Activated T-helper 9 cell treated with anti-CD3 and anti-CD28 coated beads, Interleukin-2, amount 50 U/mL, for 16 hours (primary cell): ENCODE measurements around the gene CHTF8.
A peak's percentile ranks its signal among the peaks of the same experiment; 100 is the strongest.
"Not testable (repeated sequence)": the region's sequence is repeated elsewhere in the genome, so short reads cannot be mapped to it uniquely, and the experiment has no call there.

Experiments
- DNase-seq: peaks from one replicate; pipeline ENCODE4 v3.0.0-alpha.2; 2020; ENCODE audit warnings: low read depth

Gene CHTF8, protein sequence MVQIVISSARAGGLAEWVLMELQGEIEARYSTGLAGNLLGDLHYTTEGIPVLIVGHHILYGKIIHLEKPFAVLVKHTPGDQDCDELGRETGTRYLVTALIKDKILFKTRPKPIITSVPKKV

DNA sequence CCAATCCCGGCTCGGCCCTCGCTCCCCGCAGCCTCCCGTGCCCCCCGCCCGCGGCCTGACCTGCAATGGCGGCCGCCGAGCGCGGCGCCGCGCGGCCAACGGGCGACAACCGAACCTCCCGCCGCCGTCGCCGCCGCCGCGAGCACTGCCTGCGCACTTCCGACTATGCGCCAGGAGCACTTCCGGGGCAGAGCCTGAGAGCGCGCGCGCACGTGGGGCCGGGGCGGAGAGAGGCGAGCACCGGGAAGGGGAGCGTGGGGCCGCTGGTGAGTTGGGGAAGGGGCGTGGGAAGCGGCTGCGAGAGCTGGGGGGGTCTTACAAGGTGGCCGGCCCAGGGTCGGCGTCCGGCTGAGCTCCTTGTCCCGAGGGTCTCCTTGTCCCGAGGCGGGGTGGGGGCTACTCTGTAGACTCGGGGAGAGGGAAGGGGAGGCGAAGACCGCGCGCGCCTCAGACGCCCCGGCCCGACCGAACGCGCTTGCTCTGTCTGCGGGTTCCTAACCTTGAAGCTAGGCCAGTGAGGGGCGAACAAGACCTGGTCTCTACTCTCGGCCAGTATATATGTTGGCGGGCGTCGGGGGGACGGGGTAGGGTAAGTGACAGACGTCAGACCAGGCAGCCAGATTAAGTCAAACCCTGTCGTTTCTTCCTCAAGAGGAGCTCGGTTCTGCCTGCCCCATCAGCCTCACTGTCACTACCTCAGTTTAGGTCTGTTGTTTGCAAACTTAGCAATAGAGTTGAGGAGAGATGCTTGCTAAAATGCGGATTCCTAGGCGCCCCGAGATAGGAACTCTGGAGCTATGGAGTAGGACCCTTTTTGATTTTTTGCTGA, at the start of gene CHTF8, which contains the start of gene UTP4:
TSS of gene CHTF8 (minus strand) at position 165 of the 829 bp plus-strand sequence. CDS start 11,130 bp downstream, outside the sequence.
TSS of gene UTP4 (plus strand) at position 226 of the 829 bp plus-strand sequence. CDS start 811 bp downstream, outside the sequence.
- DNase-seq = peak; percentile 85

DNA sequence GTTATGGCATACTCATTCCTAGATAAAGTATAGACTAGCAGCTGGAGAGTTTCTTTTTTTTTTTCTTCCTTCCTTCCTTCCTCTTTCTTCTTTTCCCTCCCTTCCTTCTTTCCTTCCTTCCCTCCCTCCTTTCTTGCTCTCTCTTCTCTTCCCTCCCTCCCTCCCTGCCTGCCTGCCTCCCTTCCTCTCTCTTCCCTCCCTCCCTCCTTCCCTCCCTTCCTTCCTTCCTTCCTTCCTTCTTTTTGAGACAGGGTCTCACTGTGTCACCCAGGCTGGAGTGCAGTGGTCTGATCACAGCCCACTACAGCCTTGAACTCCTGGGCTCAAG, 47.6 kb upstream of the CHTF8 start:
- DNase-seq = no peak

DNA sequence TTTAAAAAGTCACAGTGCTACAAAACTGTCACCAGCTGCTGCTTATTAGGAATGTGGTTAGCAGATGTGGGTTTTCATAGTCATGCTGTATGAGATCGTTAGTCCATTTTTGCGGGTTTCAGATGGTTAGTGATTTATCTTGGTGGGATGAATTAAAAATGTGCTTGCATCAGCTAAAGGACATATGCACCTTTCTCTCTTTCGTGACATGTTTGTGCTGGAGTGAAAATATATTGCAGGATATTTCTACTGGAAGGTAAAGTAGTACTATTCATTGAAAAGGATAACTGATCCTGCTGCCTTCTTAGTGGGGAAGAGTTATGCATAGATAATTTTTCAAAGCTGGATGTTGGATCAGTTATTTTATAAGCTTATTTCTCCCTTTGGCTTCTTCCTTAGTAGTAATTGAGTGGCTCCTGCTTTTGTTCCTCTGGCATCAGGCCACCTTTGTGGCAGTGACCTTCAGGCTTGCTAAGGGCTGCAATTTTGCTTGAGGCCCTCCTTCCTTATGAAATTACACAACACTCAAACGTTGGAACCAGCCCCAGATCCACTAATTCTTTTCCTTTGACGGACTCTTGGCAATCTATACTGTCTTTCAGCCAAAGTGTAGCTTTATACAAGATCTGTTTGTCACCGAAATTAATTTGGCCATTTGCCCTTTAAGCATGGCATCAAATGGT, 47.1 kb upstream of the CHTF8 start:
- no peak for DNase-seq

DNA sequence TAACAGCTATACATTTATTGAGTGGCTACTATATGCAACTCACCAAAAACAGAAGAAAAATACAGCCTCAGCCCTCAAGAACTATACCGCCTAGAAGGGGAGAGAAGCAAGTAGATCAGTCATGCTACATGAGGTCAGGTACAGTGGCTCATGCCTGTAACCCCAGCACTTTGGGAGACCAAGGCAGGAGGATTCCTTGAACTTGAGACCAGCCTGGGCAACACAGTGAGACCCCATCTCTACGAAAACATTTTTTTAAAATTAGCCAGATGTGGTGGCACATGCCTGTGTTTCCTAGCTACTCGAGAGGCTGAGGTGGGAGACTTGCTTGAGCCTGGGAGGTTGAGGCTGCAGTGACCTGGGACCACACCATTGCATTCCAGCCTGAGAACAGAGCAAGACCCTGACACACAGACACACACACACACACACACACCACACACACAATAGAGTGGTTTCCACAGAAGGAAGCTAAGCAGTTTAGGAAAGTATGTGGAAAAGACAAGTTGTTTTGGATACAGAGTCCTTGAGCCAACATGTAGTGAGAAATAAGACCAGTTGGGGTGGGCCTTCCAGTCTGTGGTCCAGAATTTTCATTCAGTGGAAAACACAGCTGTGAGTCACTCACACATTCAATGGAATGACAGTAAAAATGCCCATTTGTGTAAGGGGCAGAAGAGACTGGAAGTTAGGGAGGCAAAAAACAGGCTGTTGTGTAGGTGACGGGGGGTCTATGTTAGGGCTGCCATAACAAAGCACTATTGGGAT, 43.8 kb upstream of the CHTF8 start:
- DNase-seq = no peak

DNA sequence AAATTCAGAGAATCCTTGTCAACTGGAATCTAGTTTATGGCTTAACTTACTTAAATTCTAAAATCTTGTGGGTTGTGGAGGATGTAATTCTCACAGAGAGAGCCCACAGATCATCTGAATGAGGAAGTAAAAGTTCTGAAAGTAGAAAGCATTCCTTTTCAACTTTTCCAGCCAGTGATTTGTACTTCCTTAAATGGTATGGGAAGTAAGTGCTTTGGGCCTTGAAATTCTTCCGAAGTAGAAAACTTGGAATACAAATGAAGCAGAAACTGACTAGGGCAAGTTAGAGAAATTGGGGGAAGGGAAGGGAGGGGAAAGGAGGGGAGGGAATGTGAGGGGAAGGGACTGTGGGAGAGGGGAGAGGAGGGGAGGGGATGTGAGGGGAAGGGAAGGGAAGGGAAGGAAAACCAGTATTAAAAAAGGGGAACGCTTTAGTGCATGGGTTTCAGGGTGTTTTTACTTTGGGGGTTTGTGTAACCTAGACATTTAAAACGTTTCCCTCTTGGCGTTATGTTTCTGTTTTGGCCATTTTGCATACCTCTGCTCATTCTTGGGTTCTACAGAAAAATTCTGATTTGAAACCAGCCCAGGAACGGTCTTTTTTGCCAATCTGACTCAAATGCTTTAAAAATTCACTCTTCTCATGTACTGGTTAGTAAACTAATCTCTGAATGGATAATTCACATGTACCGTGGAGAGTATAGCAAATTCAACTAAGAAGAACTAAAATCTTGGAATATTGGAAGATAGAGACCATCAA, 39.1 kb upstream of the CHTF8 start:
- no peak for DNase-seq

DNA sequence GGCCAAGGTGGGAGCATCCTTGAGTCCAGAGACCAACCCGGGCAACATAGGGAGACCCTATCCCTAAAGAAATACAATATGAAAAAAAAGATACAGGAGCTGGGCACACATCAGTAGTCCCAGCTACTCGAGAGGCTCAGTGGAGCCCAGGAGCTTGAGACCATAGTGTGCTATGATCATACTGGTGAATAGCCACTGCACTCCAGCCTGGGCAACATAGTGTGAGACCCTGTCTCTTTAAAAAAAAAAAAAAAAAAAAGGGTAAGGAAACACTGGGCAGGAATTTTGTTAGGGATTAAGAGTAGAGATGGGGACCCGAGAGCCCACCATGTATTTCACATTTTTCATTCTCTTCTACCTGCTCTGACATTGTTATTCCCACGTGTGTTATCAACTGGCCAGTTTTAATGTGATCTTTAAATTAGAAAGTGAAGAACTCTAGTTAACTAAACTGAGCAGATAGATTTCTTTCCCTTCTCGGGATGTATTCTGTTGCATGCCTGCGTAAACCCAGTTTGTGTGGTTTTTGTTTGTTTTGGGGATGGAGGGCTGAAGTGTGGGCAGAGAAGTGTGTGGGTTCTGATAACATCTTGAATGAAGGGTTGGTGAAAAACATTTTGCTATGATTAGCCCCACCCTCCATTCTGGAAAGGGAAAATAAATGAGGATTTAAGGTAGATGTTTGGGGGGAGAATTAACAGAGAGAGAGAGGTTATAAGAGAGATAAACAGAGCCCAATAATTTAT, 37.4 kb upstream of the CHTF8 start:
- no peak for DNase-seq

DNA sequence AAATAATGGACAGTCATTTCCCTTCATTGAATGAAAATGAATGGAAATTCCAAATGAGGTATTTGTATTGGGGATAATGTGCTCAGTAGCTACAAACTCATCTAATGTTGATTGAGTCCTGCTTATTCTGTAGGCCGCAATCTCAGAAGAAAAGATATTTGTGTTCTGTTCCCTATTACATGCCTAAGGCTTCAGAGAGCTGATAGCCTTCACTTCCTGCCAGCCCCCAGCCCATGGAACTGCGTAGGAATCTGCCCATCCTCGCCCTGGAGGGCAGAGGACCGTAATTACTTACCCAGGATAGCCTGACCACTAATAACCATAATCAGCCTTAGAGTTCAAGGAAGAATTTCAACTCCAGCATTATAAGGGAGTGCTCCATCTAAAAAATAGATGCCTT, 36.7 kb upstream of the CHTF8 start:
- DNase-seq = no peak

DNA sequence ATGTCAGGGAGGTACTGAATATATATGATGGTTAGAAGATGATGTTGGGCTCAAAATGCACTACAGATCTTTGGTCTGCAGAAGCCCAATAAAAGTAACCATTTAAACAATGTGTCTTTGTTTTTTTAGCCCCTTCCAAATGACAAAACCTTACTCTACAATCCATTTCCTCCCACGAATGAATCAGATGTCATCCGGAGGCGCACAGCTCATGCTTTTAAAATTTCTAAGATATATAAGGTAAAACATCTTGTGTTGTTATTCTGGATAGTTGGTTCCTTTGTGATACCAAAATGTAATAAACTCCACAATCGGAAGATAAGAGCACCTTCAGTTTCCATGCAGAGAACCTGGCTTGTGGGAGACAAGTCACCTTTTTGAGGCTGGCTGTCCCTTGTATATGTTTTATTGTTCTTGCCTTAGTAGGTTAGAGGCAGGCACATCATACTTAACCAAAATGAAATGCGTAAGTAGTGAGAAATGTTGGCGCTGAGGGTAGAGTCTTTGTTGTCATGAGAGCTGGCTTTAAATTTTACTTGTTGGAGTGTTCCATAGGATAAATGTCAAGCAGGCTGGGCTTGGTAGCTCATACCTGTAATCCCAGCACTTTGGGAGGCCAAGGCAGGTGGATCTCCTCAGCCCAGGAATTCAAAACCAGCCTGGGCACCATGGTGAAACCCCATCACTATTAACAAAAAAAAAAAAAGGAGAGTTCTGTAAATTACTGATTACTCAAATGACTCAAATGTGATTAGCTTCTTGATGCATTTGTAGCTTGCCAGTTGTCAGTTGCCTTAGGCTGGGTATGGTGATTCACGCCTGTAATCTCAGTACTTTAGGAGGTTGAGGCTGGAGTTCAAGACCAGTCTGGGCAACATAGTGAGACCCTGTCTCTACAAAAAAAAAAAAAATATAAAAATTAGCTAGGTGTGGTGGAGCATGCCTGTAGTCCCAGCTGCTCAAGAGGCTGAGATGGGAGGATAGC, 34.9 kb upstream of the CHTF8 start:
- no peak for DNase-seq

DNA sequence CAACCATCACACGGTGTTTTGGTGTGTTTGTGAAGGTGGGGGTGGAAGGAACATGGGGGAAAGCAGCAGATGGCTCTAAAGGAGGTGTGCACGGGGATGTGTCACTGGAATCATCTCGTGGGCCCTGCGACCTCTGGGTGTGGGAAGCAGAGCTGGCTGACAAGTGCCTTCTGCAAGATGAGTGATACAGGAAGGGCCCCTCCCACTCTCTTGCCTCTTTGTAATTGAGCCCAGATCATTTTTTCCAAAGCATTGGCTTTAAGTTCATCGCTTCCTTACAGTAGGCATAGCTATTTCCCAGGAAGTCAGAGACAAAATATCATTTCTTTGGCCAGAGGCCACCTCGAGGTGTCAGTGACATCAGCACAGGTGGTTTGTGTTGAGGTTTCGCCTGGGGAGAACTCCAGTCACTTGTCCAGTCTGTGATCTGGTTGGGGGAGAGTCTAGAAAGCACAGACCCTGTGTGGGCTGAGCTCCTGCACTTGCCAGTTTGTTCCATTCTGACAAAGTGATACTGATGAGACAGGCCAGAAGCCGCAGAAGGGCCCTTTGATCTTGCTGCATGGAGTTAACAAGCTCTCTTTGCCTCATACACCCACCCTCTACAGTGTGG, 33.9 kb upstream of the CHTF8 start:
- peak; percentile 58 for DNase-seq

DNA sequence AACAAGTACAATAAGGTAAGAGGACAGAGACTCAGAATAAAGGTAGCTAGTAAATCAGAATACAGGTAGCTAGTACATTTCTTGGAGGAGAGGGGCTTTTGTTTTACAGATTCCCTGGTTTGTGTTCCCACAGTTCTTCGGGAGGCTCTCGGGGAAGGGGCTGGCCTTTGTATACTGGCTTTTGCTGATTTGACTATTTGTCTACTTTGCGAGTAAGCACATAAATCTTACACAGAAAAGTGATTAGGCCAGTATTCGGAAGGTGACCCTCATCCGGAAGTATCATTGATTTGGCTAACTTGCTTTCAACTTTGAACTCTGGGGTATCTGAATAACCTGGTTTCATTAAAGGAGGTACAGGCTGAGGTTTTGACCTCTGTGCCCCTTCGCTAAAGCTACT, 33.2 kb upstream of the CHTF8 start:
- DNase-seq = no peak

DNA sequence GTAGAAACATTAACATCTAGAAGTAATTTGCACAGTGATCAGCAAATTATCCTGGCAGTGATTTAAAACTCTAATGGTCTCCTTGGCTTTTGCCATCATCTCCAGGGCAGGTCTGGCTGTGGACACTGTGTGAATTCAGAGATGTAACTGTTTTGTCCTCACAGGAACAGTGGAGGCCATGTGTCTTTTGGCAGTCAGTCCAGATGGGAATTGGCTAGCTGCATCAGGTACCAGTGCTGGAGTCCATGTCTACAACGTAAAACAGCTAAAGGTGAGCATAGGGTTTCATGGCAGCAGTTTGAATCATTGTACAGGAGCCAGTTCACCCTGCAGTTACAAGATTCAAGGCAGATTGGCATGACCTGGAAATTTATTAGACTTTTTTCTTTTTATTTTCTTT, 27.8 kb upstream of the CHTF8 start:
- DNase-seq = no peak

DNA sequence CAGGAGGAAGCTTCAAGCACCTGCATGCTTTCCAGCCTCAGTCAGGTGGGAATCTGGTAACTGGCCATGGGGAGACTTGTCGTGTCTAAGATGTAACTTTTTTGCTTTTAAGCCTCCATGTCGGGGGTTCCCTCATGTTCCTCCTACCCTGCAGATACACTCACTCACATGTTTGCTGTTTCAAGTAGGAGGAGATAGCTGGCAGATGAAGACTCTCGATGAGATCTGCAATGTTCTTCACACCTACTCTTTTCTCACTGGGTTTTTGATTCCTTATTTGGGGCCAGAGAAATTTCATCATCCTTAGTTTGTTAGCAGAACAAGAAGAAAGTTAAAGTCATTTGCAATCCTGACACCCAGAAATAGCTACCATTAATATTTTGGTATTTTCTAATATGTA, 24.8 kb upstream of the CHTF8 start:
- no peak for DNase-seq

DNA sequence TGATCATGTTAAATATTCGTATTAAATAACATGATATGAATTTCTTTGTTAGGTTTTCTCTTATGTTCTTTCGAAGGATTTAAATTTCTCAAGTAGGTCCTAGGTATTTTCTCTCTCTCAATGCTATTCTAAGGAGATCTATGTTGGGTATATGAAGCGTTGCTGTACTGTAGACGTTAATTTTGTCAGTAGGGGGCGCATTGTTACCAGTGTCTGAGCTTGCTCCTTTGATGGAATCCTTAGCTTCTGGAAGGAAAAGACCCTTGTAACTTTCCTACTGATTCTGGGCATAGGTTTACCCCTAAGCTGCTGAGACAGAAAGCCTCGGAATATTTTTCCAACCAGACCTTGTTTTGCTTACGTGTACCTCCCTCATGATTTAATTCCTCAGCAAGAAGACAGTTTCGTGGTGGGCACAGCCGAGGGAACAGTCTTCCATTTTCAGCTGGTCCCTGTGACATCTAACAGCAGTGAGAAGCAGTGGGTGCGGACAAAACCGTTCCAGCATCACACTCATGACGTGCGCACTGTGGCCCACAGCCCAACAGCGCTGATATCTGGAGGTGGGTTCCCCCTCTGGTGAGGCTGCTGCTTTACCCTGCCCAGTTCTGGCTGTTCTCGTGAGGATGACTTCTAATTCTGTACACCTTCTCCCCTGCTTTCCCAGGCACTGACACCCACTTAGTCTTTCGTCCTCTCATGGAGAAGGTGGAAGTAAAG, 17.9 kb upstream of the CHTF8 start:
- no peak for DNase-seq

DNA sequence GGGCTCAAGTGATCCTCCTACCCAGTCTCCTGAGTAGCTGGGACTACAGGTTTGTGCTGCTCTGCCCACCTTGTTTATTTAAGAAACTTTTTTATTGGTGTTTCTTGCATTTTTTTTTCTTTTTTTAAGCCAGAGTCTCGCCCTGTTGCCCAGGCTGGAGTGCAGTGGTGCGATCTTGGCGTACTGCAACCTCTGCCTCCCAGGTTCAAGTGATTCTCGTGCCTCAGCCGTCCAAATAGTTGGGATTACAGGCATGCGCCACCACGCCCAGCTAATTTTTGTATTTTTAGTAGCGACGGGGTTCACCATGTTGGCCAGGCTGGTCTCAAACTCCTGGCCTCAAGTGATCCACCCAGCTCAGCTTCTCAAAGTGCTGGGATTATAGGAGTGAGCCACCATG, 17.2 kb upstream of the CHTF8 start:
- DNase-seq = not testable (repeated sequence)

DNA sequence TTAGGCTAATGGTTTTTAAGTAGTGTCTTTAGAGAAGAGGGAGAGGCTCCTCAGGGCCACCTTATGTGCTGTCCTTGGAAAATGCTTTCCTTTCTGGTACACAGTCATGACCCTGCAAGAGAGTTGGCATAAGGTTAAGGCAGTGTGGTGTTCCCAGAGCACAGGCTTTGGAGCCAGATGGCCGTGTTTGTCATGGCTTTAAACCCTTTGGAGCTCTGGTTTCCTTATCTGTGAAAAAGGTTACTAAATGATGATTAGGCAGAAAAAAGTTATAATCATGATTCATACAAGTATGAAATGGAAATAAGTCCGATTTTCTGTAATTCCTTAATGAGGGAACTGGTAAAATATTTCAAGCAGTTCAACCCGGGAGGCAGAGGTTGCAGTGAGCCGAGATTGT, 13.3 kb upstream of the CHTF8 start:
- no peak for DNase-seq

DNA sequence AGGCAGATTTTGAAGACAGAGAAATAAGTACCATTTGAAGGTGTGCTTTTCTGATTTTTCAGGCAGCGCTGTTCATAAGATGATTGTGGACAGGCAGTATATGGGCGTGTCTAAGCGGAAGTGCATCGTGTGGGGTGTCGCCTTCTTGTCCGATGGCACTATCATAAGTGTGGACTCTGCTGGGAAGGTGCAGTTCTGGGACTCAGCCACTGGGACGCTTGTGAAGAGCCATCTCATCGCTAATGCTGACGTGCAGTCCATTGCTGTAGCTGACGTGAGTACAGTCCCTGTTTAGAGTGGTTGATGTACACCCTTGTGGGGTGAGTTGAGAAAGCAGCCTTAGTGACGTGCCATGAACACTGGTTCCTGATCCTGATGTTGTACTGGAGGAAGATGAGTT, 10.7 kb upstream of the CHTF8 start:
- DNase-seq = no peak

DNA sequence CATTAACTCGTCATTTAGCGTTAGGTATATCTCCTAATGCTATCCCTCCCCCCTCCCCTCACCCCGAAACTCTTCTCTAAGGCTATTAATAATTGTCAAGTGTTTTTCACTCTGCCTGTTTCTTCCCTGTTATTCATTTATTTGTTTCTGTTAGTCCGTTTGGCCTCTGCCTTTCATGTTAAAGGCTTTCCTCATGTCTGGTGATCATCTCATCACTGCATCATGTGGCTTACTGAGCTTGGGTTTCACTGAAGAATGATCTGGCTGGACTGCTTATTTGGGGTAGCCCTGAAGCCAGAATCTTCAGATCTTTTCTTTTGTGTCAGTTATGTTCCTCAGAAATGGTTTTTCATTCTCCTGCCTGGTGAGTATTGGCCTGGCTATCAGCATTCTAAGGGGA, 9.5 kb upstream of the CHTF8 start:
- no peak for DNase-seq

DNA sequence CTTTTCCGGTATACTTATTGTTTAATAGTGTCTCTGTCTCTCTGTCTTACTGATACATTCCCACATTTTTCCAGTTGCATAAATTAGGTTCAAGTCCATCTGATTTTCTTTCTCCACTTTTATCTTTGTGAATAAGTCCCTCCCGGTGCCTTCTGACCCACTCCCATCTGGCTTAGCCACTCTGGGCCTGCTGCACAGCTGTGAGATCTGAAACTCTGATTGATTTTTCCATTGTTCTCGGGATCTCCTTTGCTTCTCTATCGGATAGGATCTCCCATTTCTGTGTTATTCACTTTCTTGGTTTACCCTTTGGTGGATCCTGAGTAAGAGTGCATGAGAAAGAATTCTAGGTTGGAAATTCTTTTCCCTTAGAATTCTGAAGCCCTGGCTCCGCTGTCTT, 8.6 kb upstream of the CHTF8 start:
- DNase-seq = no peak

DNA sequence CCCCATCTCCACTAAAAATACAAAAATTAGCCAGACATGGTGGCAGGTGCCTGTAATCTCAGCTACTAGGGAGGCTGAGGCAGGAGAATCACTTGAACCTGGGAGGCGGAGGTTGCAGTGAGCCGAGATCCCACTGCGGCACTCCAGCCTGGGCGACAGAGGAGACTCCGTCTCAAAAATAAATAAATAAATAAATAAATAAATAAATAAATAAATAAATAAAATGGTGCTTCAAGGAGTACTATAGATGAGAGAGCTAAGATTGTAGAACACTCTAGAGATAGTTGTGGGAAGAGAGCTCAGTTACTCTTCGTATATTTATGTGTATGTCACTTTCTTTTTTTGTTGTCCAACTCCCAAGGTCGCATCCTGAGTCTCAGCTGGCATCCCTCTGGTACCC, 7.1 kb upstream of the CHTF8 start:
- not testable (repeated sequence) for DNase-seq
